Fibroblast of lung (primary cell): ENCODE data around the gene UBTD1. TPM values are rescaled to one million over a fixed set of nuclear protein-coding genes. Genes with fewer than 3 reads are reported as not detected.

Source experiments
- DNase-seq, 2 donors: peaks; one replicate each; pipeline versions ENCODE4 v3.0.0 to v3.0.0-alpha.2; 2010; ENCODE audit warnings: low read depth in 2 of 2
- H2AFZ ChIP-seq: 2 replicates; pipeline ENCODE4 v1.5.1; 2012; ENCODE audit warnings: low read length, control low read depth, inconsistent platforms
- H3K27ac ChIP-seq: 2 replicates; pipeline ENCODE4 v1.5.1; 2011; ENCODE audit warnings: low read length, control low read depth; ENCODE audit not compliant: insufficient read depth
- H3K27me3 ChIP-seq: 2 replicates; pipeline ENCODE4 v1.5.1; 2011; ENCODE audit warnings: mild to moderate bottlenecking, low read length; ENCODE audit not compliant: control insufficient read depth, insufficient read depth
- H3K36me3 ChIP-seq: 2 replicates; pipeline ENCODE4 v1.5.1; 2011; ENCODE audit warnings: low read length; ENCODE audit not compliant: control insufficient read depth, insufficient read depth
- H3K4me1 ChIP-seq: 2 replicates; pipeline ENCODE4 v1.5.1; 2011; ENCODE audit warnings: low read length; ENCODE audit not compliant: control insufficient read depth, insufficient read depth; ENCODE audit errors: extremely low read depth
- H3K4me2 ChIP-seq: 2 replicates; pipeline ENCODE4 v1.5.1; 2011; ENCODE audit warnings: low read length, control low read depth; ENCODE audit not compliant: insufficient read depth; ENCODE audit errors: extremely low read depth
- H3K4me3 ChIP-seq, 4 experiments: fragments of 200-600 bp in 1 of 4; sonication (generic) in 1 of 4; replicated peaks in 1 of 4; 2 replicates each; pipeline ENCODE4 v1.5.1; 2011 to 2016; ENCODE audit warnings: low read length in 4 of 4, low read depth in 3 of 4, mild to moderate bottlenecking in 3 of 4, control low read depth in 2 of 4, inconsistent platforms in 1 of 4, mixed read lengths in 1 of 4; ENCODE audit not compliant: insufficient read depth in 1 of 4; ENCODE audit errors: control extremely low read depth in 1 of 4
- H3K79me2 ChIP-seq: 2 replicates; pipeline ENCODE4 v1.5.1; 2012; ENCODE audit warnings: mild to moderate bottlenecking, low read length, inconsistent platforms; ENCODE audit not compliant: control insufficient read depth, insufficient read depth
- H3K9ac ChIP-seq: 2 replicates; pipeline ENCODE4 v1.5.1; 2011; ENCODE audit warnings: mild to moderate bottlenecking, low read length, control low read depth; ENCODE audit not compliant: insufficient read depth
- H3K9me3 ChIP-seq: 2 replicates; pipeline ENCODE4 v1.5.1; 2012; ENCODE audit warnings: low read depth, low read length; ENCODE audit not compliant: control insufficient read depth, insufficient read depth
- H4K20me1 ChIP-seq: 2 replicates; pipeline ENCODE4 v1.5.1; 2011; ENCODE audit warnings: low read length; ENCODE audit not compliant: control insufficient read depth, insufficient read depth; ENCODE audit errors: extremely low read depth
- EZH2 ChIP-seq: IDR thresholded peaks from 2 replicates; pipeline ENCODE4 v1.5.1; 2012; ENCODE audit warnings: low read length, control low read depth, mild to moderate bottlenecking; ENCODE audit errors: missing control alignments
- polyA plus RNA-seq, 2 donors: library from polyadenylated mRNA; depleted of rRNA in 1 of 2; stranded (reverse) in 1 of 2; unstranded in 1 of 2; fragments of >200 nt; gene quantifications; 2 replicates each; pipeline ENCODE4 v1.2.1, GENCODE V29; 2011 to 2012; ENCODE audit warnings: missing spikeins in 1 of 2
- total RNA-seq: library from RNA; depleted of rRNA; stranded (reverse); fragments of >200 nt; gene quantifications from 2 replicates; pipeline ENCODE4 v1.2.1, GENCODE V29; 2014
- TF ChIP-seq, protein P1 (sequence below), 2 donors: IDR thresholded peaks in 1 of 2; conservative IDR thresholded peaks in 1 of 2; 1 replicate in 1 of 2; 2 replicates in 1 of 2; pipeline ENCODE4 v1.5.1; 2011 to 2012; ENCODE audit warnings: low read length in 2 of 2, control low read depth in 1 of 2, inconsistent platforms in 1 of 2, low read depth in 1 of 2, mild to moderate bottlenecking in 1 of 2

The UBTD1 gene
- total and polyA plus RNA-seq, 2 donors (not counting 1 experiment from before 2014, with no cell fraction given): 10.7 to 22.0 TPM

GRCh38 chr10:97585439-97585811, 86.7 kb downstream of the UBTD1 start:
- H3K9ac ChIP-seq: no peak overlapping the region

GRCh38 chr10:97587183-97587582, 88.5 kb downstream of the UBTD1 start:
- no peak overlapping the region for H3K27ac ChIP-seq

More at GRCh38 chr10:97585439-97585811, 86.7 kb downstream of the UBTD1 start:
- no peaks in the 10 kb centered on the region for H3K9me3 ChIP-seq
- no peak for DNase-seq
- no peaks in the 10 kb centered on the region for H3K79me2 ChIP-seq
- no peak overlapping the region for H3K27ac ChIP-seq
- TF ChIP-seq, protein P1, sequence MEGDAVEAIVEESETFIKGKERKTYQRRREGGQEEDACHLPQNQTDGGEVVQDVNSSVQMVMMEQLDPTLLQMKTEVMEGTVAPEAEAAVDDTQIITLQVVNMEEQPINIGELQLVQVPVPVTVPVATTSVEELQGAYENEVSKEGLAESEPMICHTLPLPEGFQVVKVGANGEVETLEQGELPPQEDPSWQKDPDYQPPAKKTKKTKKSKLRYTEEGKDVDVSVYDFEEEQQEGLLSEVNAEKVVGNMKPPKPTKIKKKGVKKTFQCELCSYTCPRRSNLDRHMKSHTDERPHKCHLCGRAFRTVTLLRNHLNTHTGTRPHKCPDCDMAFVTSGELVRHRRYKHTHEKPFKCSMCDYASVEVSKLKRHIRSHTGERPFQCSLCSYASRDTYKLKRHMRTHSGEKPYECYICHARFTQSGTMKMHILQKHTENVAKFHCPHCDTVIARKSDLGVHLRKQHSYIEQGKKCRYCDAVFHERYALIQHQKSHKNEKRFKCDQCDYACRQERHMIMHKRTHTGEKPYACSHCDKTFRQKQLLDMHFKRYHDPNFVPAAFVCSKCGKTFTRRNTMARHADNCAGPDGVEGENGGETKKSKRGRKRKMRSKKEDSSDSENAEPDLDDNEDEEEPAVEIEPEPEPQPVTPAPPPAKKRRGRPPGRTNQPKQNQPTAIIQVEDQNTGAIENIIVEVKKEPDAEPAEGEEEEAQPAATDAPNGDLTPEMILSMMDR (conservative IDR thresholded peaks at IDR 0.05 in 1 of 2, IDR thresholded peaks at IDR 0.05 in 1 of 2; ENCODE audit: low read depth in 1 of 2, low read length in 2 of 2): no peak
- no peak for TF ChIP-seq EZH2
- no peak overlapping the region for H3K4me3 ChIP-seq
- H4K20me1 ChIP-seq: no peaks in the 10 kb centered on the region
- no peak overlapping the region for H3K4me2 ChIP-seq
- H3K4me1 ChIP-seq: peaks cover 3% of the 10 kb centered on the region
- H3K36me3 ChIP-seq: no peaks in the 10 kb centered on the region
- H3K27me3 ChIP-seq: no peaks in the 10 kb centered on the region
- H2AFZ ChIP-seq: no peak overlapping the region

GRCh38 chr10:97589479-97589878, 90.8 kb downstream of the UBTD1 start, which contains the start of gene C10orf62:
Gene C10orf62 (plus strand): TSS chr10:97589721. CDS start chr10:97589898, 177 bp downstream.
- Histone ChIP-seq H2AFZ (no peak within 1 kb of the TSS), H3K9ac (no peak within 1 kb of the TSS), H3K9me3 (no peaks in the 10 kb centered on the region), H3K27me3 (no peaks in the 10 kb centered on the region), H3K79me2 (no peaks in the 10 kb centered on the region), H3K27ac (no peak within 1 kb of the TSS), H3K36me3 (no peaks in the 10 kb centered on the region), H4K20me1 (no peaks in the 10 kb centered on the region), H3K4me3 (no peak within 1 kb of the TSS), H3K4me1 (peaks cover 4% of the 10 kb centered on the region), H3K4me2 (no peak within 1 kb of the TSS)
- TF ChIP-seq, protein P1 (conservative IDR thresholded peaks at IDR 0.05 in 1 of 2, IDR thresholded peaks at IDR 0.05 in 1 of 2; ENCODE audit: low read depth in 1 of 2, low read length in 2 of 2): no peak
- DNase-seq: no peak

More at GRCh38 chr10:97587183-97587582, 88.5 kb downstream of the UBTD1 start:
- Histone ChIP-seq H3K4me3 (no peak overlapping the region), H3K4me1 (peaks cover 3% of the 10 kb centered on the region), H2AFZ (no peak overlapping the region), H3K9ac (no peak overlapping the region), H3K79me2 (no peaks in the 10 kb centered on the region), H3K4me2 (no peak overlapping the region), H3K9me3 (no peaks in the 10 kb centered on the region), H3K36me3 (no peaks in the 10 kb centered on the region), H3K27me3 (no peaks in the 10 kb centered on the region), H4K20me1 (no peaks in the 10 kb centered on the region)
- no peak for DNase-seq
- TF ChIP-seq EZH2: no peak
- TF ChIP-seq, protein P1 (conservative IDR thresholded peaks at IDR 0.05 in 1 of 2, IDR thresholded peaks at IDR 0.05 in 1 of 2; ENCODE audit: low read depth in 1 of 2, low read length in 2 of 2): no peak
